ENCODE measurements around the gene MBD2. TPM values are rescaled to one million over a fixed set of nuclear protein-coding genes. Genes with fewer than 3 reads are reported as not detected.

Gene MBD2
- total and polyA plus RNA-seq, 2 experiments from 2014 or later, result 14.4 to 56.8 TPM

GRCh38 chr18:54204883-54205282, 19.6 kb downstream of the MBD2 start:
- Histone ChIP-seq H3K36me3 (replicated peaks; ENCODE audit: insufficient read depth, low read depth) (no peaks in the 10 kb centered on the region), H3K79me2 (peaks cover 86% of the 10 kb centered on the region), H3K9me2 (replicated peaks; ENCODE audit: insufficient read depth) (no peaks in the 10 kb centered on the region), H2AFZ (no peak overlapping the region), H4K20me1 (ENCODE audit: insufficient read depth, poor library complexity, severe bottlenecking) (peaks cover 32% of the 10 kb centered on the region), H3K9me3 (ENCODE audit: low read depth) (no peaks in the 10 kb centered on the region), H3K27me3 (no peaks in the 10 kb centered on the region), H3K4me2 (no peak overlapping the region), H3K4me1 (ENCODE audit: insufficient read depth) (peaks cover 20% of the 10 kb centered on the region), H3K27ac (no peak overlapping the region), H3K4me3 (no peak overlapping the region)
- DNase-seq (ENCODE audit: low spot score), result no peak
- 87% methylated on average over 5 of the region's 5 CpGs for WGBS (ENCODE audit: low lambda C conversion rate, missing lambda C conversion rate)
- TF ChIP-seq EZH2 (IDR thresholded peaks at IDR 0.05; ENCODE audit: borderline replicate concordance), result no peak
- no peak for TF ChIP-seq EZH2phosphoT487 (IDR thresholded peaks at IDR 0.05; ENCODE audit: low read depth, severe bottlenecking, unreplicated experiment)
- TF ChIP-seq CTCF (IDR thresholded peaks at IDR 0.05; ENCODE audit: poor library complexity), result no peak

GRCh38 chr18:54203914-54204313, 20.6 kb downstream of the MBD2 start:
- Histone ChIP-seq H3K4me1 (ENCODE audit: insufficient read depth) (peaks cover 13% of the 10 kb centered on the region), H3K27me3 (no peaks in the 10 kb centered on the region), H3K4me3 (no peak overlapping the region), H3K9me2 (replicated peaks; ENCODE audit: insufficient read depth) (no peaks in the 10 kb centered on the region), H3K4me2 (no peak overlapping the region), H4K20me1 (ENCODE audit: insufficient read depth, poor library complexity, severe bottlenecking) (peaks cover 31% of the 10 kb centered on the region), H3K79me2 (peaks cover 85% of the 10 kb centered on the region), H3K9me3 (ENCODE audit: low read depth) (no peaks in the 10 kb centered on the region), H3K27ac (no peak overlapping the region), H3K36me3 (replicated peaks; ENCODE audit: insufficient read depth, low read depth) (no peaks in the 10 kb centered on the region), H2AFZ (no peak overlapping the region)
- no peak for TF ChIP-seq EZH2 (IDR thresholded peaks at IDR 0.05; ENCODE audit: borderline replicate concordance)
- no peak for TF ChIP-seq EZH2phosphoT487 (IDR thresholded peaks at IDR 0.05; ENCODE audit: low read depth, severe bottlenecking, unreplicated experiment)
- TF ChIP-seq CTCF (IDR thresholded peaks at IDR 0.05; ENCODE audit: poor library complexity), result no peak
- no peak for DNase-seq (ENCODE audit: low spot score)

GRCh38 chr18:54202851-54203250, 21.6 kb downstream of the MBD2 start:
- Histone ChIP-seq H2AFZ (no peak overlapping the region), H4K20me1 (ENCODE audit: insufficient read depth, poor library complexity, severe bottlenecking) (peaks cover 28% of the 10 kb centered on the region), H3K9me2 (replicated peaks; ENCODE audit: insufficient read depth) (no peaks in the 10 kb centered on the region), H3K27ac (no peak overlapping the region), H3K9me3 (ENCODE audit: low read depth) (no peaks in the 10 kb centered on the region), H3K36me3 (replicated peaks; ENCODE audit: insufficient read depth, low read depth) (no peaks in the 10 kb centered on the region), H3K4me2 (no peak overlapping the region), H3K27me3 (no peaks in the 10 kb centered on the region), H3K4me1 (ENCODE audit: insufficient read depth) (peaks cover 13% of the 10 kb centered on the region), H3K4me3 (no peak overlapping the region), H3K79me2 (peaks cover 81% of the 10 kb centered on the region)
- no peak for DNase-seq (ENCODE audit: low spot score)
- 97% methylated on average over 4 of the region's 4 CpGs for WGBS (ENCODE audit: low lambda C conversion rate, missing lambda C conversion rate)
- no peak for TF ChIP-seq EZH2 (IDR thresholded peaks at IDR 0.05; ENCODE audit: borderline replicate concordance)
- TF ChIP-seq CTCF (IDR thresholded peaks at IDR 0.05; ENCODE audit: poor library complexity), result no peak
- no peak for TF ChIP-seq EZH2phosphoT487 (IDR thresholded peaks at IDR 0.05; ENCODE audit: low read depth, severe bottlenecking, unreplicated experiment)

Measured in hepatocyte (in vitro differentiated cells).